Small intestine (tissue), 7 donors: ENCODE data around the gene ATMIN. TPM values are rescaled to one million over a fixed set of nuclear protein-coding genes. Genes with fewer than 3 reads are reported as not detected.

Experiments
- DNase-seq, 2 donors: peaks; one replicate each; pipeline versions ENCODE4 v3.0.0 to v3.0.0-alpha.2; 2013
- FAIRE-seq: peaks from 2 replicates; lab custom pipeline; 2012; peaks lifted over from hg19 to GRCh38; lab: Jason Lieb, UNC
- H3K27ac ChIP-seq, 3 donors: one replicate each; pipeline ENCODE4 v1.5.1; 2013; ENCODE audit warnings: low read length in 2 of 3, mild to moderate bottlenecking in 2 of 3, control low read depth in 1 of 3, inconsistent platforms in 1 of 3, low read depth in 1 of 3, moderate library complexity in 1 of 3
- H3K27me3 ChIP-seq, 3 donors: one replicate each; pipeline ENCODE4 v1.6.1; 2013; ENCODE audit warnings: low read length in 3 of 3, inconsistent platforms in 1 of 3; ENCODE audit not compliant: control insufficient read depth in 3 of 3, insufficient read depth in 3 of 3
- H3K36me3 ChIP-seq, 3 donors: one replicate each; pipeline ENCODE4 v1.6.1; 2013; ENCODE audit warnings: low read length in 3 of 3, inconsistent platforms in 1 of 3, low read depth in 1 of 3, mild to moderate bottlenecking in 1 of 3, moderate library complexity in 1 of 3; ENCODE audit not compliant: control insufficient read depth in 3 of 3, insufficient read depth in 2 of 3
- H3K4me1 ChIP-seq, 3 donors: one replicate each; pipeline ENCODE4 v1.6.1; 2013; ENCODE audit warnings: low read length in 2 of 3, inconsistent platforms in 1 of 3, low read depth in 1 of 3, mild to moderate bottlenecking in 1 of 3, moderate library complexity in 1 of 3; ENCODE audit not compliant: control insufficient read depth in 3 of 3, insufficient read depth in 2 of 3
- H3K4me3 ChIP-seq, 3 donors: one replicate each; pipeline ENCODE4 v1.5.1; 2013; ENCODE audit warnings: low read length in 3 of 3, control low read depth in 1 of 3, inconsistent platforms in 1 of 3, low read depth in 1 of 3, mild to moderate bottlenecking in 1 of 3, moderate library complexity in 1 of 3
- H3K9me3 ChIP-seq, 2 donors: one replicate each; pipeline ENCODE4 v1.6.1; 2013; ENCODE audit warnings: low read depth in 1 of 2, low read length in 1 of 2; ENCODE audit not compliant: control insufficient read depth in 2 of 2, insufficient read depth in 1 of 2
- WGBS, 3 donors: extraction: QIAGEN DNeasy Blood & Tissue Kit; methylation state at CpG; one replicate each; pipeline ENCODE4 v1.1.7; 2013; 5-methylcytosine and 5-hydroxymethylcytosine counted together
- polyA plus RNA-seq, 4 donors: library from polyadenylated mRNA; stranded (reverse) in 3 of 4; unstranded in 1 of 4; fragments of 200-250 nt in 3 of 4; fragments of 120-200 nt in 1 of 4; gene quantifications; one replicate each; pipeline versions ENCODE4 v1.2.1 to v1.2.3, GENCODE V29; 2013
- donor health status: healthy with polysubstance abuse.
- donor health status: control.
- donor health status: control.
- donor health status: Bipolar disorder and iron deficiency.
- donor health status: healthy.

Gene ATMIN
- polyA plus RNA-seq, 4 donors = 13.5 to 29.6 (median 15.6) TPM

DNA sequence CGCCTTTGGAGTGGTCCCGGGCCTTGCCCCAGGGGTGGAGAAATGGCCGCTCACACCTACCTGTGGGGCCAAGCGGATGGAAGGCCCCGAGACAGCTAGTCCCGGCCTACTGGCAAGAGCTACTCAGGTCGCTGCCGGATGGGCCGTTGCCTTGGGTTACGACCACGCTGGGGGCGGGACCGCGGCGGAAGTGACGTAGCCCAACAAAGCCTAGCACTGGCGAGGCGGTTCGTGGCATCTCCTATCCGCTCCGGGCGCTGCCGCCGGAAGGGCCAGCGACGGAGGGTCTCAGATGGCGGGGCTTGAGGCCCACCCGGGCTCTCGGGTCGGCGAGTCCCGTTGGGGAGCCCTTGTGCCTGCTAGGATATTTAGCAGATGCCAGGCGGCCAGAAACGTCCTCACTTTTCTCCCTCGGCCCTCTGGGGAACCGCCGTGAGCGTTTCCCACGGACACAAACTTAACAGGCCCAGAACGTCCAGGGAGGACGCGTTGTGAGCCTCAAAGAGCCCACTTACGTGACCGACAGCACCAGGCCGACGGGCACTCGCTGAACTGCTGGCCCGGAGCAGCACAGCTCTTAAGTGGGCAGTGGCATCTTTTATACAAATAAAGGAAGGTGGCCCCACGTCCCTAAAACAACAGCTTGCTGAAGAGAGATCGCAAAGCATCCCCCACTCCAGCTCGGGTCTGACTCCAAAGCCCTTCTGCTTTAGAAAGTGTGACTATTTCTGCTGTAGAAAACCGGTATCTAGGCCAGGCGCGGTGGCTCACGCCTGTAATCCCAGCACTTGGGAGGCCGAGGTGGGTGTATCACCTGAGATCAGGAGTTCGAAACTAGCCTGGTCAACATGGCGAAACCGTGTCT lies 41.7 kb downstream of the ATMIN start, which contains the start of gene C16orf46:
C16orf46 (minus strand) TSS at position 163 of the 865 bp plus-strand sequence. CDS start 13,283 bp downstream, outside the sequence.
- Histone ChIP-seq H3K4me3 (peak within 1 kb of the TSS; percentile 65 to 77 (median 70)), H3K4me1 (peaks cover 0 to 3% (median 0%) of the 10 kb centered on the region in 3 donors), H3K36me3 (no peaks in the 10 kb centered on the region), H3K9me3 (no peaks in the 10 kb centered on the region), H3K27me3 (no peaks in the 10 kb centered on the region), H3K27ac (peak within 1 kb of the TSS; percentile 87 to 97 (median 97))
- no peak for FAIRE-seq
- WGBS, 3 donors = 10 to 11% (median 10%) methylated on average over 58 to 59 of the region's 59 CpGs
- DNase-seq = peak; percentile 95 to 99

DNA sequence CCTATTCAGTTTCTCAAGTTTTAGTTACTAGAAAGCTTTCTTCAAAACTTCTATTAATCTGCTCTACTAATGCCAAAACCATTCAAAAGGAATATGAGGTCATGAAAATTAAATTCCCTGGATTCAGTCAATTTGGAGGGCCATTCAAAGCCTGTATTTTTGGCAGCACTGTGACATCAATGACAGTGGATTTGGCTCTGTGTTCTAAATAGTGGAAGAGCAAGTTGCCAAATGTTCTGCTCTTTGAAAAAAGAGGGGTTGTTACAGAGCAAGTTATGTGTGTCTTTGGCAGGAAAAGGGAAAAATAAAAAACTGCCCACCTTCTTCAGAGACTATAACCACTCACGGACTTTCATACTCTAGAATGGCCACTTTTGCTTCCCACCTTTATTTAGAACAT lies 44.6 kb downstream of the ATMIN start:
- H3K9me3 ChIP-seq = no peaks in the 10 kb centered on the region
- peaks cover 0 to 4% (median 0%) of the 10 kb centered on the region in 3 donors for H3K36me3 ChIP-seq
- no peak overlapping the region for H3K27ac ChIP-seq
- no peak overlapping the region for H3K4me3 ChIP-seq
- WGBS, 3 donors = 85 to 100% (median 88%) methylated on average over 1 of the region's 1 CpG
- H3K4me1 ChIP-seq = peaks cover 0 to 3% (median 0%) of the 10 kb centered on the region in 3 donors
- FAIRE-seq = no peak
- no peaks in the 10 kb centered on the region for H3K27me3 ChIP-seq
- DNase-seq = no peak

DNA sequence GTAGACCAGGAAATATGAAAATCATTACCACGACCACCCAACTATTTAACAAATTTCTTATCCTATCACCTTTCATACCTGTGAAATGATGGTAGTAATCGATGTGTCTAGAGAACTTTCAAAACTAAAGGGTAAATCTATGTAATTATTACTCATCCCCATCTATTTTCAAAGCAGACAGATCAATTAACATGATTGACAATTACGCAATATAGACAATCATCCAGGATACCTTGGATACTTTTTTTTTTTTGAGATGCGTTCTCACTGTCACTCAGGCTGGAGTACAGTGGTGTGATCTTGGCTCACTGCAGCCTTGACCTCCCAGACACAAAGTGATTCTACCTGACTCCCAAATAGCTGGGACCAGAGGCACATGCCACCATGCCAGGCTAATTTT lies 45.4 kb downstream of the ATMIN start:
- DNase-seq (no peak), FAIRE-seq (no peak)
- Histone ChIP-seq H3K4me1 (peaks cover 0 to 3% (median 0%) of the 10 kb centered on the region in 3 donors), H3K36me3 (peaks cover 0 to 4% (median 0%) of the 10 kb centered on the region in 3 donors), H3K27me3 (no peaks in the 10 kb centered on the region), H3K4me3 (no peak overlapping the region), H3K9me3 (no peaks in the 10 kb centered on the region), H3K27ac (no peak overlapping the region)
- WGBS, 3 donors = 91 to 98% (median 95%) methylated on average over 4 of the region's 4 CpGs

DNA sequence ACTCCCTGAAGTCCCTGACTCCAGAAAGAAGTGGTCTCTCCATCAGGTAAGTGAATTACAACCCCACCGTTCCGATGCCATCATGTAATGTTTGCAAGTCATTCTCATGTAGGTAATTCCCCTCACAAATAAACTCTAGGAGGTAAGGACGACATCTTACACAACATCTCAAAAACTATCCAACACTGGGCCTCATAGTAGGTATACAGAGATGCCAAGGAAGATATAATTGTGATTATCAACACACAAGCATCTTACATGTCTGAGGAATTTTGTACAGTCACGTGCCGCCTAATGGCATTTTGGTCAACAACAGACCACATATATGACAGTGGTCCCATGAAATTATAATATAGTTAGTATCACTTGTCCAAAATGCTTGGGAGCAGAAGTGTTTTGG lies 53.2 kb downstream of the ATMIN start:
- Histone ChIP-seq H3K4me3 (no peak overlapping the region), H3K9me3 (no peaks in the 10 kb centered on the region), H3K36me3 (peaks cover 0 to 13% (median 3%) of the 10 kb centered on the region in 3 donors), H3K27ac (no peak overlapping the region), H3K27me3 (no peaks in the 10 kb centered on the region), H3K4me1 (no peaks in the 10 kb centered on the region)
- WGBS, 3 donors = 94 to 98% (median 98%) methylated on average over 5 of the region's 5 CpGs
- no peak for FAIRE-seq
- DNase-seq = no peak

DNA sequence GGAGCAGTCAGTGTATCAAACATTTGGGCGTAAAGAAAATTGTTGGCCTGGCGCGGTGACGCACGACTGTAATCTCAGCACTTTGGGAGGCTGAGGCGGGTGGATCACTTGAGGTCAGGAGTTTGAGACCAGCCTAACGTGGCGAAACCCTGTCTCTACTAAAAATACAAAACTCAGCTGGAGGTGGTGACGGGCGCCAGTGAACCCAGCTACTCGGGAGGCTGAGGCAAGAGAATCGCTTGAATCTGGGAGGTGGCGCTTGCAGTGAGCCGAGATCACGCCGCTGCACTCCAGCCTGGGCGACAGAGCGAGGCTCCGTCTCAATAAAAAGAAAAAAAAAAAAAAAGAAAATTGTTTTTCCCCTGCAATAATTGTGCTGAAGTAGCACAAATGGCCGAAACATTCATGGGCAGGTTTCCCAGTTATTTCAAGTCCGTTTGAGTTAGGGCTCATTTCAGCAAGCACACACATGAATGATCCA lies 59.2 kb downstream of the ATMIN start:
- H3K4me3 ChIP-seq = no peak overlapping the region
- FAIRE-seq = no peak

DNA sequence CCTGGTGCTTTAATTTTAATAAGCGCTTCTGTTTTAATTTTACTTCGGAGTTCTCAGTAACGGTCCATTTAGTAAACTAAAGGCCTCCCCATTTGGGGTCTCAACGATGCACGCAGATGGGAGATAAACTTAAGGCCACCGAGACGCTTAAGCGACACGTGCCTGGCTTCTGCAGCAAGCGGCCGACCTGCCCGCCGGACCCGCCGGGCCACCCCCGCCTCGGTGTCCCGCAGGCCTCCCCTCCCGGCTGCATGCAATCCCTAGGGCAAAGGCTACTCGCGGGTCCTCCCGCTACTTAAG lies 60.0 kb downstream of the ATMIN start:
- H3K27me3 ChIP-seq = no peaks in the 10 kb centered on the region
- peaks cover 0 to 6% (median 0%) of the 10 kb centered on the region in 3 donors for H3K36me3 ChIP-seq
- peaks cover 0 to 2% of the 10 kb centered on the region in 2 donors for H3K9me3 ChIP-seq
- peak overlapping the region in 2 of 3 donors; percentile 68 to 82 for H3K27ac ChIP-seq
- 0 to 1% (median 1%) methylated on average over 22 of the region's 22 CpGs for WGBS, 3 donors
- H3K4me3 ChIP-seq = peak overlapping the region; percentile 70 to 75 (median 71)
- peaks cover 0 to 7% (median 0%) of the 10 kb centered on the region in 3 donors for H3K4me1 ChIP-seq
- DNase-seq = no peak
- no peak for FAIRE-seq

More for the DNA sequence above, 59.2 kb downstream of the ATMIN start:
- Histone ChIP-seq H3K36me3 (peaks cover 0 to 6% (median 0%) of the 10 kb centered on the region in 3 donors), H3K9me3 (peaks cover 0 to 2% of the 10 kb centered on the region in 2 donors), H3K27me3 (no peaks in the 10 kb centered on the region), H3K27ac (no peak overlapping the region), H3K4me1 (peaks cover 0 to 7% (median 0%) of the 10 kb centered on the region in 3 donors)
- 73 to 82% (median 82%) methylated on average over 21 of the region's 21 CpGs for WGBS, 3 donors
- DNase-seq = peak in 1 of 2 donors; percentile 8

DNA sequence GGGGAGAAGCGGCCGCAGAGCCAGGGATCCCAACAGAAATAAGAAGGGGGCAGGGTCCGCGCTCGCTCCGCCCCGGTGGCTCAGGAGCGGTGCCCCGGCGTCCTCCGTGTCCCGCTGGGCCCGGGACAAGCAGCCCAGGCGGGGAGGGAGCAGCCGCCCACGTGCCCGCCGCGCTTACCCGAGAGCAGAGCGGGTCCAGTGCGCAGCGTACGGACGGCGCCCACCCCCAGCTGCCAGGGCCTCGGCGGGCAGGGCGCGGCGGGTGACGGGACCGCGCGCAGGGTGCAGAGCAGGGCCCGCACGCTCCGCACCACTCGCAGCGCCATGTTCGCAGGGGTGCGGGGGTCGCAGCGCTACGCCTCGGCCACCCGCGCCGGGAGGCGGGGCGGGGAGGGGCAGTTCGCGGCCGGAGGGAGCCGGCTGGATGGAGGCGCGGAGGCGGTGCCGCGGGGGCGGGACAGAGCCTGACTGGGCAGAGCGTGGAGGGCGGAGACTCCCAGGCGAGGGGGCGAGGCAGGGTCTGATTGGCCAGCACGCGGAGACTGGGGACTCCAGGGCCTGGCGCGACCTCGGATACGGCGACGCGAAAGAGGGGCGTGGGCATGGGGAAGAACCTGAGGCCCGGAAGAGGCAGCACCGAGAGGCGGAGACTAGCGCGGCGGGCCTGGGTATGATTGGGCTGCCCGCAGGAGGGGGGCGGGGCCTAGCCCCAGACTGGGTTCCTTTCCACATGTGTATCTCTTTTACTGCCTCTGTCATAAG lies 60.5 kb downstream of the ATMIN start, which contains the start of gene GCSH:
GCSH (minus strand) TSS at position 443 of the 762 bp plus-strand sequence; CDS start at position 326, 117 bp downstream.
- peak within 1 kb of the TSS in 2 of 3 donors; percentile 70 to 82 for H3K27ac ChIP-seq
- peak; percentile 99 to 100 for DNase-seq
- FAIRE-seq = no peak
- H3K4me1 ChIP-seq = peaks cover 0 to 7% (median 0%) of the 10 kb centered on the region in 3 donors
- H3K27me3 ChIP-seq = no peaks in the 10 kb centered on the region
- H3K4me3 ChIP-seq = peak within 1 kb of the TSS; percentile 70 to 75 (median 71)
- H3K9me3 ChIP-seq = peaks cover 0 to 2% of the 10 kb centered on the region in 2 donors
- peaks cover 0 to 6% (median 0%) of the 10 kb centered on the region in 3 donors for H3K36me3 ChIP-seq
- WGBS, 3 donors = 3 to 4% (median 4%) methylated on average over 59 to 80 of the region's 83 CpGs
